Panc1 (cell line): ENCODE measurements around the gene C4orf33. TPM values are rescaled to one million over a fixed set of nuclear protein-coding genes. Genes with fewer than 3 reads are reported as not detected.

Source experiments
- ATAC-seq: fragments of 200-7000 bp; cut with Tn5 transposase; 2 replicates; pipeline ENCODE4 v1.9.1; 2020; ENCODE audit warnings: mild to moderate bottlenecking, moderate library complexity
- BruUV-seq: library from RNA; stranded (reverse); fragments of 400-500 nt; replicated peaks from 2 replicates; lab custom pipeline; 2021; lab: Mats Ljungman, UMichigan
- CTCF ChIA-PET: fragments of 300-600 bp; sonication (Branson Sonifier 250); formaldehyde crosslinking; loops from one replicate; lab custom pipeline; 2022; ENCODE audit warnings: antibody characterized with exemption; lab: Charles Lee
- POLR2A ChIA-PET: fragments of 300-600 bp; sonication (Branson Sonifier 250); formaldehyde crosslinking; loops from one replicate; lab custom pipeline; 2022; ENCODE audit warnings: antibody characterized with exemption; lab: Charles Lee
- DNase-seq: peaks from one replicate; pipeline ENCODE4 v3.0.0-alpha.2; 2010; ENCODE audit warnings: low read depth, low spot score
- H3K27ac ChIP-seq: 2 replicates; pipeline ENCODE4 v1.5.1; 2011; ENCODE audit warnings: mild to moderate bottlenecking, low read length, inconsistent platforms
- H3K27me3 ChIP-seq: fragments of 200-500 bp; sonication (Bioruptor generic); 2 replicates; pipeline ENCODE4 v1.6.0; 2014; ENCODE audit warnings: low read length, inconsistent platforms; ENCODE audit not compliant: control insufficient read depth, insufficient read depth
- H3K36me3 ChIP-seq: fragments of 200-500 bp; sonication (Bioruptor generic); 2 replicates; pipeline ENCODE4 v1.5.1; 2014; ENCODE audit warnings: inconsistent platforms, mild to moderate bottlenecking, low read length, moderate library complexity; ENCODE audit not compliant: control insufficient read depth, insufficient read depth
- H3K4me1 ChIP-seq: 2 replicates; pipeline ENCODE4 v1.5.1; 2011; ENCODE audit warnings: inconsistent platforms, mild to moderate bottlenecking, low read length, moderate library complexity; ENCODE audit not compliant: control insufficient read depth, insufficient read depth
- H3K4me3 ChIP-seq, 2 experiments: 2 replicates each; pipeline ENCODE4 v1.5.1; 2011 to 2012; ENCODE audit warnings: low read depth in 2 of 2, low read length in 2 of 2, mild to moderate bottlenecking in 2 of 2, inconsistent platforms in 1 of 2, moderate library complexity in 1 of 2
- H3K9me3 ChIP-seq: fragments of 200-500 bp; sonication (Bioruptor generic); 2 replicates; pipeline ENCODE4 v1.5.1; 2014; ENCODE audit warnings: low read depth, mild to moderate bottlenecking, inconsistent platforms, low read length, moderate library complexity; ENCODE audit not compliant: control insufficient read depth, insufficient read depth
- CTCF ChIP-seq: fragments of 450-650 bp; IDR thresholded peaks from 2 replicates; pipeline ENCODE4 v1.5.1; 2017; ENCODE audit warnings: mild to moderate bottlenecking
- POLR2AphosphoS5 ChIP-seq: IDR thresholded peaks from 2 replicates; pipeline ENCODE4 v1.6.1; 2012; ENCODE audit warnings: mild to moderate bottlenecking, low read depth, low read length, moderate library complexity
- REST ChIP-seq, 2 experiments: IDR thresholded peaks; 2 replicates each; pipeline ENCODE4 v1.6.1; 2011 to 2012; ENCODE audit warnings: low read depth in 2 of 2, control low read depth in 1 of 2, low read length in 1 of 2, mild to moderate bottlenecking in 1 of 2, moderate library complexity in 1 of 2; ENCODE audit not compliant: insufficient read depth in 1 of 2
- SIN3A ChIP-seq: IDR thresholded peaks from 2 replicates; pipeline ENCODE4 v1.6.1; 2012; ENCODE audit warnings: low read depth, mild to moderate bottlenecking, low read length, moderate library complexity, borderline replicate concordance; ENCODE audit not compliant: insufficient read depth
- TCF7L2 ChIP-seq: IDR thresholded peaks from 2 replicates; pipeline ENCODE4 v1.6.1; 2011; ENCODE audit warnings: mild to moderate bottlenecking, low read depth, low read length, inconsistent platforms
- in situ Hi-C: cut with HindIII; loops from 2 replicates; pipeline ENCODE4 v1.10.0; 2016; ENCODE audit warnings: low sequenced_read_pairs, low pct_unique_long_range_greater_than_20kb
- intact Hi-C: fragments of 100-400 bp; cut with micrococcal nuclease; formaldehyde crosslinking; loops from one replicate; pipeline ENCODE4 v1.10.0; 2022; ENCODE audit not compliant: unreplicated experiment
- total RNA-seq: library from RNA; stranded (reverse); gene quantifications from one replicate; pipeline ENCODE4 v1.2.1, GENCODE V29; 2021; ENCODE audit not compliant: unreplicated experiment

C4orf33 gene
- total RNA-seq, 1 experiment from 2014 or later, result 11.4 TPM

- ChIA-PET POLR2A (no interaction called here), CTCF (no interaction called here)
- H3K36me3 ChIP-seq, result no peaks in the 10 kb centered on the region
- H3K9me3 ChIP-seq, result no peaks in the 10 kb centered on the region
- DNase-seq (no peak), ATAC-seq (no peak)
- H3K27me3 ChIP-seq, result no peaks in the 10 kb centered on the region
- H3K27ac ChIP-seq, result no peak overlapping the region
- intact Hi-C loops, result no loop called here
- no peak overlapping the region for H3K4me3 ChIP-seq
- no TSS peak for BruUV-seq
- no peaks in the 10 kb centered on the region for H3K4me1 ChIP-seq
- in situ Hi-C loops, result no loop called here
- no peak for TF ChIP-seq SIN3A
- no peak for TF ChIP-seq CTCF
- no peak for TF ChIP-seq POLR2AphosphoS5
- no peak for TF ChIP-seq TCF7L2
- no peak for TF ChIP-seq REST (IDR thresholded peaks at IDR 0.05; ENCODE audit: insufficient read depth in 1 of 2, low read depth in 2 of 2, low read length in 1 of 2)
Observed at GRCh38 chr4:129144755-129145206, 48.8 kb downstream of the C4orf33 start.

- H3K4me3 ChIP-seq, result no peak overlapping the region
- H3K27ac ChIP-seq, result no peak overlapping the region
- BruUV-seq, result no TSS peak
- no peaks in the 10 kb centered on the region for H3K27me3 ChIP-seq
- TF ChIP-seq REST (IDR thresholded peaks at IDR 0.05; ENCODE audit: insufficient read depth in 1 of 2, low read depth in 2 of 2, low read length in 1 of 2) (no peak), TCF7L2 (no peak), POLR2AphosphoS5 (no peak), CTCF (no peak)
- ChIA-PET POLR2A (interaction anchor here (0.7 kb wide), 1 partner anchor 14 kb away, joined by 3 read pairs; no protein-coding TSS in a partner anchor), CTCF (no interaction called here)
- no peaks in the 10 kb centered on the region for H3K36me3 ChIP-seq
- in situ Hi-C loops (no loop called here), intact Hi-C loops (no loop called here)
- DNase-seq (no peak), ATAC-seq (no peak)
- H3K4me1 ChIP-seq, result no peaks in the 10 kb centered on the region
- H3K9me3 ChIP-seq, result no peaks in the 10 kb centered on the region
Observed at GRCh38 chr4:129145222-129145730, 49.3 kb downstream of the C4orf33 start.
